HG02759 (cell line): ENCODE measurements around the gene AGAP1.

Source experiments
- ATAC-seq: cut with Tn5 transposase; IDR thresholded peaks from one replicate; pipeline ENCODE4 v1.9.1; 2021; ENCODE audit warnings: mild to moderate bottlenecking, moderate library complexity; ENCODE audit not compliant: unreplicated experiment

Gene AGAP1

GRCh38 chr2:235605312-235606003 lies 111.6 kb downstream of the AGAP1 start:
- ATAC-seq: no peak

- no peak for ATAC-seq
Measured at GRCh38 chr2:235606004-235606715, 112.3 kb downstream of the AGAP1 start.

GRCh38 chr2:235607546-235608199 lies 113.8 kb downstream of the AGAP1 start:
- no peak for ATAC-seq

GRCh38 chr2:235608200-235608887 lies 114.5 kb downstream of the AGAP1 start:
- no peak for ATAC-seq

- ATAC-seq: no peak
Measured at GRCh38 chr2:235609321-235609720, 115.5 kb downstream of the AGAP1 start.

GRCh38 chr2:235609746-235610145 lies 115.9 kb downstream of the AGAP1 start:
- ATAC-seq: no peak

GRCh38 chr2:235610696-235611257 lies 116.9 kb downstream of the AGAP1 start:
- no peak for ATAC-seq

GRCh38 chr2:235611349-235611748 lies 117.5 kb downstream of the AGAP1 start:
- ATAC-seq: no peak

- no peak for ATAC-seq
Measured at GRCh38 chr2:235611756-235612155, 117.9 kb downstream of the AGAP1 start.

- no peak for ATAC-seq
Measured at GRCh38 chr2:235612181-235612950, 118.5 kb downstream of the AGAP1 start.

GRCh38 chr2:235613649-235614048 lies 119.8 kb downstream of the AGAP1 start:
- no peak for ATAC-seq

- no peak for ATAC-seq
Measured at GRCh38 chr2:235614176-235614860, 120.5 kb downstream of the AGAP1 start.

- no peak for ATAC-seq
Measured at GRCh38 chr2:235614900-235615712, 121.3 kb downstream of the AGAP1 start.

GRCh38 chr2:235616885-235617284 lies 123.0 kb downstream of the AGAP1 start:
- no peak for ATAC-seq

GRCh38 chr2:235618039-235618438 lies 124.2 kb downstream of the AGAP1 start:
- ATAC-seq: no peak

GRCh38 chr2:235619544-235619943 lies 125.7 kb downstream of the AGAP1 start:
- ATAC-seq: no peak

- ATAC-seq: no peak
Measured at GRCh38 chr2:235621736-235622135, 127.9 kb downstream of the AGAP1 start.

GRCh38 chr2:235623111-235623510 lies 129.3 kb downstream of the AGAP1 start:
- no peak for ATAC-seq

- ATAC-seq: no peak
Measured at GRCh38 chr2:235623752-235624151, 129.9 kb downstream of the AGAP1 start.
